Raji (cell line): Measurements from ENCODE around the gene SHC1.

Experiments
- POLR2A ChIP-seq: IDR thresholded peaks from 2 replicates; pipeline ENCODE4 v1.6.1; 2011; ENCODE audit warnings: low read depth, low read length, control low read depth; ENCODE audit not compliant: insufficient read depth

SHC1 gene

GRCh38 chr1:155002464-155003226 lies 32.1 kb upstream of the SHC1 start, which contains the start of gene ZBTB7B:
ZBTB7B (plus strand) TSS chr1:155002802; CDS start chr1:155014661, 11,859 bp downstream.
- no peak for TF ChIP-seq POLR2A

DNA sequence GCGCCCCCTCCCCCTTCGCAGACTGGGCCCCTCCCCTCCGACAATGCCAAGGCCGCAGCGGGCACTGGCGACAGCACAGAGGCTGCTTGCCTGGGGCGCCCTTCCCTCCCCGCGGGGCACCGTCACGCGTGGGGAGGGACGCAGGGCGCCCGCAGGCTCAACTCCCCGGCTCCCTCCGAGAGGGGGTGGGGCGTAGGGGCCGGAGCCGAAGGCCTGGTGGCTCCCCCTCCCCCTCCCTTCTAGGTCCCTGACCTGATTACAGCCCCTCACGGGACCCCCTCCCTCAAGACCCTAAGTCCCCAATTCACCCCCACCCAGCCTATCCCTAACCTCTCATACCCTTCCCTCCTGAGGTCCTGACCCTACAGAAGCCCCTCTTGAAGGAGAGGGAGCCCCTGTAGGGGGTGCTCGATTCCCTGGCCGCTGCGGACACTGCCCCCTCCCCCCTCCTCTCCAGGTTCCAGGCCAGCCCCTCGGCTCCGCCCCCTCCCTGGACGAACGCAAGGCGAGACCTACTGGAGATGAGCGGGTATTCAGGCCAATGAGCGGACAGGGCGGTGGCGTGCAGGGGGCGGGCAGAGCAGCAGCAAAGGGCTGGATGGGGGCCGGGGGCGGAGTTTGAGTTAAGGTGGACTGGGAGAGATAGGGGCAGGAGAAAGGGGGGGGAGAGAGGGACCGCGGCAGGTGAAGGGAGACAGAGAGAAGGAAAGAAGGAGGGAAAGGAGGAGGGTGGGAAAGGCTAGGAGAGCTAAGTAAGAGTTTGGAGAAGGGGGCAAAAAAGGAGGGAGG lies 31.3 kb upstream of the SHC1 start:
- TF ChIP-seq POLR2A, result peak; percentile 12; the same call in 1 of the 2 replicates

DNA sequence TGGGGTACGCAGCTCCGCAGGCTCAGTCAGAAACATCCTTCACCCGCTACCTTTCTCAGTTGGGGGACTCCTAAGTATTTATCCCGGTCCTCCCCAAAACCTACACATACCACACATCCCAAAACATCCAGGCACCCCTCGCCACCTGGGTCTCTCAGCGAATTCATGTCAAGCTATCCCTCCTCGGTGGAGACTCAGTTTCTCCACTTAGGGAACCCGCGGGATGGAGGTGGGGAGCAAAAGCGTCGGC lies 30.8 kb upstream of the SHC1 start:
- TF ChIP-seq POLR2A, result no peak

- TF ChIP-seq POLR2A, result peak; percentile 56
Observed at GRCh38 chr1:155000726-155001424, 30.3 kb upstream of the SHC1 start.

- TF ChIP-seq POLR2A, result no peak; the same call in 1 of the 2 replicates
Observed at GRCh38 chr1:155000411-155000725, 29.8 kb upstream of the SHC1 start.

DNA sequence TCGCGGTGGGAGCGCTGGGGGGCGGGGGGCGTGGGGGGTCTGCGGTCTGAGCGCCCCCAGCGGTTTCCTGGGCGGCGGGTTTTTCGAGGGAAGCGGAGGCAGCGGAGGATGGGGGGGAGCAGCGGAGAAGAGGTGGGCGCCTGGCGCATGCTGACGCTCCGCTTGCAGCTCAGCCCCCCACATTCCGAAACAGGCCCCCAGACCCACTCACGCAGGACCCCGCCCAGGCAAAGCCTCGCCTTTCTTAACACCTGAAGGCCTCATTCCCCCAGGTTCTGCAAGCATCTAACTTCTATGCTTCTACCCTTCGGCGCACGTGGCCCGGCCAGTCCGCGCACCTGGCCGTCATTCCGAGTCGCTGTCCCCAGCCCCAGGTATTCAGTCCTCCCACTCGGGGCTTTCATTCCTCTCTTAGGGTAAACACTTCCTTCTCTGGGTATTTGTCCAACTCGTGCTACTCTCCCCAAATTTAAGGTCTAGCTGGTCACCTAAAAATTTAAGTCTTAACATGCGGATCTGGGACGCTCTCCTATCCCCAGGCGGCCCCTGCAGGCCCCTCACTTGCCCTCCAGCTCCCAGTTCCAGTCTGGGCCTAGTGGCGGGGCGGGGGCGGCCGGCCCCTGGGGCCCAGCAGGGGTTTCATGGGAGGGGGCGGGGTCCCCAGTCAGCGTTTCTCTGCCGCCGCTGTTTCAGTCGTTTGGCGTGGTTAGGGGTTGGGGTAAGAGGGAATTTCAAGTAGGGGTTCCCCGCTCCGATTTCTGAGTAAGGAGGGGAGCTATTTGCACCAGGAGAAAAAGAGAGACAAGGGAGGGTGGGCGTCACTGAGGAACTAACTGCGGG lies 29.2 kb upstream of the SHC1 start:
- TF ChIP-seq POLR2A, result no peak

GRCh38 chr1:154998818-154999570 lies 28.4 kb upstream of the SHC1 start:
- TF ChIP-seq POLR2A, result peak; percentile 65

DNA sequence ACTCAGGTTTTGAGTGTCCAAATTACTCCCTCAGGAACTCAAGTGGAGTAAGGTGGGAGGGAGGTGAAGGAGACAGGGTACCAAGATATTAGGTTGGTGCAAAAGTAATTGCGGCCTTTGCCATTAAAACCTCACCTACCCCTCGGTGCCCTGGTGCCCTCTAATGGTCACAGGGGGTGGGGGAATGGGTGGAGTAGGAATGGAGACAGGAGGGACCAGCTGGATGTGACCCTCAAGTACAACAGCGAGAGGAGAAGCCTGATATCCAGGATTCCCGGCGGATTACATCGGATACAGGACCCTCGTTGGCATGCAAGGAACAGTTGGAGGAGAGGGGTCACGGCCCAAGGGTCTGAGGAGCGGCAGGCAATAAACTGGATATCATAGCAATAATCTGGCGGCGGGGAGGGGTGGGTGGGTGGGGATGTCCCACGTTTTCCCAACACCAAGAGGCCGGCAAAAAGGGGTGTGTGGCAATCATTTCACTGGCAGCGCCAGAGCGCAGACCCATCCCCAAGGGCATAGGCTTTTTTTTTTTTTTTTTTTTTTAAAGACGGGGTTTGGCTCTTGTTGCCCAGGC lies 27.7 kb upstream of the SHC1 start:
- no peak for TF ChIP-seq POLR2A

GRCh38 chr1:154996966-154997701 lies 26.6 kb upstream of the SHC1 start:
- no peak for TF ChIP-seq POLR2A

DNA sequence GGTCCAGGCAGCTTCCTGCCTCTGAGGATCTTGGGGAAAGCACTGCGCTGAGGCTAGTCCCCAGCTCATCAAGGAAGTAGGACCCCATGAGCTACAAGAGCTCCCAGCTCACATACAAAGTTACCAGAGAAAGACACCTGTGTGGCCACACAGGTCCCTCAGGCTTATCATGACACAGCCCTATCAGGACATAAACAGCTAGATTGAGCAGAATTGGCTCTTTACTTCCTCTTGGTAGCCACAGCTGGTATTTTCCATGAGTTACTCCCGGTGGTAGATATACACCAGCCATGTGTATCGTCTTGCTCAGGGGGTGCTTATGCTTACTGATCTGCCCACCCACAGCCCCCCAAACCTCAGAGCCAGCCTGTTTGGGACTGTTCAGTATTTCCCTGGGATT lies 24.0 kb upstream of the SHC1 start:
- no peak for TF ChIP-seq POLR2A

- TF ChIP-seq POLR2A, result no peak
Observed at GRCh38 chr1:154994269-154994587, 23.7 kb upstream of the SHC1 start.

GRCh38 chr1:154993572-154994268 lies 23.2 kb upstream of the SHC1 start, which contains the start of gene LENEP:
LENEP (plus strand) TSS chr1:154993586; CDS start chr1:154993608, 22 bp downstream.
- 0 out of 2 replicates have a peak, but pooled peaks have one; percentile 20 for TF ChIP-seq POLR2A
